OCI-LY3 (cell line): Measurements from ENCODE around the gene TMC5.

Experiments
- H2AFZ ChIP-seq: fragments of 200-600, 300-600 bp; shearing (Covaris generic); 2 replicates; pipeline ENCODE4 v1.6.0; 2014; ENCODE audit warnings: antibody characterized with exemption, low read depth, low read length
- H3K27ac ChIP-seq: fragments of 200-600, 300-600 bp; sonication (generic); 2 replicates; pipeline ENCODE4 v1.5.1; 2014; ENCODE audit warnings: mild to moderate bottlenecking, low read length, moderate library complexity, mixed read lengths
- H3K27me3 ChIP-seq: fragments of 200-600, 300-600 bp; sonication (generic); 2 replicates; pipeline ENCODE4 v1.6.1; 2014; ENCODE audit warnings: low read depth, low read length, mixed read lengths
- H3K36me3 ChIP-seq: fragments of 200-600, 300-600 bp; sonication (generic); replicated peaks from 2 replicates; pipeline ENCODE3; 2014; ENCODE audit warnings: low read depth, low read length, mixed read lengths
- H3K4me1 ChIP-seq: fragments of 300-600, 200-600 bp; sonication (generic); 2 replicates; pipeline ENCODE4 v1.6.1; 2014; ENCODE audit warnings: low read length, mixed read lengths
- H3K4me2 ChIP-seq: fragments of 200-600, 300-600 bp; sonication (generic); 2 replicates; pipeline ENCODE4 v1.6.1; 2014; ENCODE audit warnings: low read length, mixed read lengths
- H3K4me3 ChIP-seq: fragments of 300-600, 200-600 bp; sonication (generic); 2 replicates; pipeline ENCODE4 v1.5.1; 2014; ENCODE audit warnings: antibody characterized with exemption, mild to moderate bottlenecking, low read length, moderate library complexity
- H3K79me2 ChIP-seq: fragments of 300-600, 200-600 bp; shearing (Covaris generic); 2 replicates; pipeline ENCODE4 v1.6.1; 2014; ENCODE audit warnings: mild to moderate bottlenecking, low read length, mixed read lengths
- H3K9ac ChIP-seq: fragments of 300-600, 200-600 bp; shearing (Covaris generic); 2 replicates; pipeline ENCODE4 v1.6.0; 2014; ENCODE audit warnings: mild to moderate bottlenecking, low read length, moderate library complexity
- H3K9me3 ChIP-seq: fragments of 200-600, 300-600 bp; shearing (Covaris generic); 2 replicates; pipeline ENCODE4 v1.6.1; 2014; ENCODE audit warnings: low read length, mixed read lengths; ENCODE audit not compliant: insufficient read depth
- H4K20me1 ChIP-seq: fragments of 200-600, 300-600 bp; sonication (generic); 2 replicates; pipeline ENCODE4 v1.6.1; 2016; ENCODE audit warnings: low read length, mixed read lengths; ENCODE audit not compliant: insufficient read depth
- CTCF ChIP-seq: fragments of 200-600, 300-600 bp; sonication (generic); IDR thresholded peaks from 2 replicates; pipeline ENCODE4 v1.5.1; 2014; ENCODE audit warnings: antibody characterized with exemption, low read length, low read depth
- EZH2phosphoT487 ChIP-seq: fragments of 200-600 bp; shearing (Covaris generic); IDR thresholded peaks from 2 replicates; pipeline ENCODE4 v1.6.1; 2018; ENCODE audit warnings: antibody characterized with exemption, mixed run types, low read depth

The TMC5 gene

GRCh38 chr16:19485611-19486010 is 67.9 kb downstream of the TMC5 start:
- no peak overlapping the region for H2AFZ ChIP-seq

GRCh38 chr16:19486051-19486450 is 68.4 kb downstream of the TMC5 start:
- no peaks in the 10 kb centered on the region for H4K20me1 ChIP-seq
- TF ChIP-seq EZH2phosphoT487: no peak
- no peak for TF ChIP-seq CTCF
- H3K4me3 ChIP-seq: no peak overlapping the region
- no peak overlapping the region for H3K4me2 ChIP-seq
- H3K36me3 ChIP-seq: peaks cover 3% of the 10 kb centered on the region
- no peak overlapping the region for H2AFZ ChIP-seq
- H3K9me3 ChIP-seq: no peaks in the 10 kb centered on the region
- H3K27ac ChIP-seq: no peak overlapping the region
- H3K79me2 ChIP-seq: no peaks in the 10 kb centered on the region
- H3K9ac ChIP-seq: no peak overlapping the region
- H3K4me1 ChIP-seq: no peaks in the 10 kb centered on the region
- H3K27me3 ChIP-seq: no peaks in the 10 kb centered on the region

More at GRCh38 chr16:19485611-19486010, 67.9 kb downstream of the TMC5 start:
- Histone ChIP-seq H3K27me3 (no peaks in the 10 kb centered on the region), H3K9ac (no peak overlapping the region), H3K79me2 (no peaks in the 10 kb centered on the region), H3K9me3 (no peaks in the 10 kb centered on the region), H3K27ac (no peak overlapping the region), H3K4me1 (no peaks in the 10 kb centered on the region), H3K4me3 (no peak overlapping the region), H4K20me1 (no peaks in the 10 kb centered on the region), H3K36me3 (peaks cover 3% of the 10 kb centered on the region), H3K4me2 (no peak overlapping the region)
- TF ChIP-seq CTCF: no peak
- TF ChIP-seq EZH2phosphoT487: no peak

- Histone ChIP-seq H3K9ac (no peak overlapping the region), H3K4me3 (no peak overlapping the region), H4K20me1 (no peaks in the 10 kb centered on the region), H3K4me2 (no peak overlapping the region), H2AFZ (no peak overlapping the region), H3K4me1 (no peaks in the 10 kb centered on the region), H3K36me3 (no peaks in the 10 kb centered on the region), H3K27ac (no peak overlapping the region), H3K9me3 (no peaks in the 10 kb centered on the region), H3K79me2 (no peaks in the 10 kb centered on the region), H3K27me3 (no peaks in the 10 kb centered on the region)
- TF ChIP-seq CTCF (peak; percentile 30; the same call in 1 of the 2 replicates), EZH2phosphoT487 (no peak)
These were observed 69.2 kb downstream of the TMC5 start for GRCh38 chr16:19486750-19487325.

- Histone ChIP-seq H3K9ac (no peak overlapping the region), H4K20me1 (no peaks in the 10 kb centered on the region), H3K27me3 (no peaks in the 10 kb centered on the region), H3K4me1 (peaks cover 3% of the 10 kb centered on the region), H3K36me3 (no peaks in the 10 kb centered on the region), H3K79me2 (no peaks in the 10 kb centered on the region), H3K27ac (no peak overlapping the region), H2AFZ (no peak overlapping the region), H3K9me3 (no peaks in the 10 kb centered on the region), H3K4me3 (no peak overlapping the region), H3K4me2 (no peak overlapping the region)
- TF ChIP-seq EZH2phosphoT487: no peak
- no peak for TF ChIP-seq CTCF
These were observed 70.5 kb downstream of the TMC5 start for GRCh38 chr16:19488213-19488640.
